Epithelial cell of esophagus (primary cell): ENCODE results near the gene TUBA4B.
A peak's percentile ranks its signal among the peaks of the same experiment; 100 is the strongest.
"Not testable (repeated sequence)": the region's sequence is repeated elsewhere in the genome, so short reads cannot be mapped to it uniquely, and the experiment has no call there.

ENCODE experiments used
- DNase-seq: peaks from one replicate; pipeline ENCODE4 v3.0.0; 2010; ENCODE audit warnings: low read depth
- H3K4me3 ChIP-seq: 2 replicates; pipeline ENCODE4 v1.5.1; 2011; ENCODE audit warnings: mild to moderate bottlenecking, low read length, control low read depth
- TF ChIP-seq, protein P1 (sequence below): IDR thresholded peaks from 2 replicates; pipeline ENCODE4 v1.5.1; 2011; ENCODE audit warnings: low read depth, mild to moderate bottlenecking, low read length, control low read depth, inconsistent platforms; ENCODE audit not compliant: insufficient read depth; ENCODE audit errors: missing control alignments

TUBA4B gene

GRCh38 chr2:219284501-219285372 lies 31.7 kb downstream of the TUBA4B start:
- TF ChIP-seq, protein P1, sequence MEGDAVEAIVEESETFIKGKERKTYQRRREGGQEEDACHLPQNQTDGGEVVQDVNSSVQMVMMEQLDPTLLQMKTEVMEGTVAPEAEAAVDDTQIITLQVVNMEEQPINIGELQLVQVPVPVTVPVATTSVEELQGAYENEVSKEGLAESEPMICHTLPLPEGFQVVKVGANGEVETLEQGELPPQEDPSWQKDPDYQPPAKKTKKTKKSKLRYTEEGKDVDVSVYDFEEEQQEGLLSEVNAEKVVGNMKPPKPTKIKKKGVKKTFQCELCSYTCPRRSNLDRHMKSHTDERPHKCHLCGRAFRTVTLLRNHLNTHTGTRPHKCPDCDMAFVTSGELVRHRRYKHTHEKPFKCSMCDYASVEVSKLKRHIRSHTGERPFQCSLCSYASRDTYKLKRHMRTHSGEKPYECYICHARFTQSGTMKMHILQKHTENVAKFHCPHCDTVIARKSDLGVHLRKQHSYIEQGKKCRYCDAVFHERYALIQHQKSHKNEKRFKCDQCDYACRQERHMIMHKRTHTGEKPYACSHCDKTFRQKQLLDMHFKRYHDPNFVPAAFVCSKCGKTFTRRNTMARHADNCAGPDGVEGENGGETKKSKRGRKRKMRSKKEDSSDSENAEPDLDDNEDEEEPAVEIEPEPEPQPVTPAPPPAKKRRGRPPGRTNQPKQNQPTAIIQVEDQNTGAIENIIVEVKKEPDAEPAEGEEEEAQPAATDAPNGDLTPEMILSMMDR: no peak
- H3K4me3 ChIP-seq: no peak overlapping the region
- no peak for DNase-seq

DNA sequence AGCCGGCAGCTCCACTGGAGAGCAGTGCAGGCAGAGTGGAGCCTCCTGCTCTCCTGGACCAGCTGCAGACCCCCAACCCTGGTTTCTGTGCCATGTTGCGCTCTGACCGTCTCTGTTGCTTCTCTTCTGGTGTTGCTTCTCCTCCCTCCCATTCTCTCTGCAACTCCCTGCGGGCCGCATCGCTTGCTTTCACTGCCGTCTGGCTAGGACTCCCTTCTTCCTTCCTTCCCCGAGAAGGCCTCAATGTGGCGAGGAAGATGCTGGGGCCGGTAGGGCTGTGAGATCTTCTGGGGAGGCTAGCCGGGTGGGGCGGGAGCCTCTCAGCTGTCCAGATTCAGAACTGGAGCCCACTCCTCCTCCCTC lies 32.3 kb downstream of the TUBA4B start:
- H3K4me3 ChIP-seq: no peak overlapping the region
- DNase-seq: no peak
- TF ChIP-seq, protein P1: no peak

- DNase-seq: peak; percentile 83
- H3K4me3 ChIP-seq: no peak overlapping the region
- TF ChIP-seq, protein P1: no peak
Observed at GRCh38 chr2:219285894-219286425, 32.9 kb downstream of the TUBA4B start.

DNA sequence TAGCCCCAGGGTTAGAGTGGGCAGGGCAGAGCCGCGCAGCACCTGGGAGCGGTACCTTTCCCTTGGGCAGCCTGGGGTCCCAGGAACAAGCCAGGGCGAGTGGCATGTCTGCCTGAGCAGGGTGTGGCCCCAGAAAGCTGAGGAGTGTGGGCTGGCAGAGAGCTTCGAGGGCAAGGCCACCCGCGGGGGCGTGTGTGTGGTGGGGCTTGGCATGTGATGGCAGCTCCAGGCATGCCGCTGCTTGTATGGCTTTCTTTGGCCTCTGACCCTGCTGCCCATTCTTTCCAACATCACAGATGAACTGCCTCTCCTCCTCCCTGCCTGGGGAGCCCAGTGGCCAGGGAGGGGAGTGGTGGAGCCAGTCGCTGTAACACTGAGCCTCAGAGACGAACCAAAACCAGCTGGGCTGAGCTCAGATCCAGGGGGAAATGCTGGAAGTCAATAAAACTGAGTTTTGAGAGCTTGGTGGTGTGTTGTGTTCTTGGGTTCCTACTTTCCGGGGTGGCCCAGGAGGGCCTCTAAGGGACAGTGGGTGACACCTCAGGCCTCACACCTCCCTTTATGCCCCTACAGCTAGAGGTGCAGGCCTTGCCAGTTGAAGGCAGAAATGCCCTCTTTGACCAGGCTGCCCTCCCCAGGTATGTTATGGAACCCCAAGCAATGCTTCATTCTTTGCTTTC lies 33.5 kb downstream of the TUBA4B start:
- TF ChIP-seq, protein P1: peak; percentile 2
- no peak overlapping the region for H3K4me3 ChIP-seq
- DNase-seq: peak; percentile 82

DNA sequence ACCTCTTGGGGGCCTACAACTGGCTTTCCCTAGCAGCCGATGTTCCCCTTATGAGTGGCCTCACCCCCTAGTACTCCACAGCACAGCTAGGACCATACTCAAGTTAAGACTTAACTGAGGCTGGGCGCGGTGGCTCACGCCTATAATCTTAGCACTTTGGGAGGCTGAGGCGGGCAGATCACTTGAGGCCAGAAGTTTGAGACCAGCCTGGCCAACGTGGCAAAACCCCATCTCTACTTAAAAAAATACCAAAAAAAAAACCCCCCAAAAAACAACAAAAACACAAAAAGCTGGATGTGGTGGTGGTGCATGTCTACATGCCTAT lies 34.0 kb downstream of the TUBA4B start:
- not testable (repeated sequence) for DNase-seq, H3K4me3 ChIP-seq

DNA sequence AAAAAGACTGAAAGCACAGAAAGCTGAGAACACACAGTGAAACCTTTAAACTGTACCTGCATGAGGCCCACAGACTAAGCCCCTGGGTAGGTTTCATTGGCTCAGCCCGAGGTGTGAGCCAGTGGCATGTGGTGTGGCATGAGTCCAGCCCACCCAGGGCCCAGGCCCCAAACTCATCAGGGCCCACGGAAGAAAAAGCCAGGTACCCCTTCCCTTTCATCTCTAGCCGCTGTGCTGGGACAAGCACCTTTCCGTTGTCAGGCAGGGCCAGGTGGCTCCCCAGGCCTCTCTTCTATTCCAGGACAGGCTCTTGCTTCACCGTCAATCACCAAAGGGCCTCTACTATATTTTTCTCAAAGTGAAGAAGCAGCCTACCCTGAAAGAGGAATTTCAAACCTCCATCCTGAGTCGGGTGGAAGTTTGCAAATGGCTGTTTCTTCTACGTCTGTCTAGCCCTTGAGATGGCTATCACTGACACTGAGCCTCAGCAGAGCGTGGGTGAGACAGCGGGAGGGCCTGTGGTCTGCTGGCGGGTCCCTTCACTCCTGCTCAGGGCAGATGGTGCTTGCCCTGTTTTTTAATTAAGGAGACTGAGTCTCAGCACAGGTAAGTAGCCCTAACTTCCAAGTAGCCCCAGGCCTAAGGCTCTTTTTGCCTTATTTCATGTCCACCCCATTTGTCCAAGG lies 34.7 kb downstream of the TUBA4B start:
- no peak overlapping the region for H3K4me3 ChIP-seq
- DNase-seq: no peak
- TF ChIP-seq, protein P1: no peak

DNA sequence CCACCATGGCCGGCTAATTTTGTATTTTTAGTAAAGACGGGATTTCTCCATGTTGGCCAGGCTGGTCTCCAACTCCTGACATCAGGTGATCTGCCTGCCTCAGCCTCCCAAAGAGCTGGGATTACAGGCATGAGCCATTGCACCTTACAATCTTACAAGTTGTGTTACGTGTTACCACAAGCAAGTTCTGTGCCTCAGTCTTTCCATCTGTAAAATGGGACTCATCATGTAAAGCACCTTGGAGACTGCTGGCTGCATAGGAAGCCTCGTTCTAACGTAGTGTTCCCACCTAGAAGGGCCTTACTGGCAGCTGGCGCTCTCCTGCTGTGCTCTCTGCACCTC lies 36.1 kb downstream of the TUBA4B start:
- H3K4me3 ChIP-seq: no peak overlapping the region
- DNase-seq: no peak

More for the DNA sequence above, 36.1 kb downstream of the TUBA4B start:
- TF ChIP-seq, protein P1: no peak
